HCT116 (cell line): ENCODE results near the gene PDHX.

Experiments
- CTCF ChIP-seq, 3 experiments: fragments of 200-600 bp in 1 of 3; sonication (generic) in 1 of 3; IDR thresholded peaks in 2 of 3; conservative IDR thresholded peaks in 1 of 3; 2 replicates each; pipeline ENCODE4 v1.5.1; 2012 to 2017; ENCODE audit warnings: low read depth in 2 of 3, low read length in 2 of 3, antibody characterized with exemption in 1 of 3, borderline replicate concordance in 1 of 3, control low read depth in 1 of 3, mild to moderate bottlenecking in 1 of 3, mixed read lengths in 1 of 3, mixed run types in 1 of 3, moderate library complexity in 1 of 3; ENCODE audit not compliant: insufficient read depth in 1 of 3
- EZH2phosphoT487 ChIP-seq: fragments of 200-600 bp; IDR thresholded peaks from 2 replicates; pipeline ENCODE4 v1.6.1; 2018; ENCODE audit warnings: antibody characterized with exemption, borderline replicate concordance
- RAD21 ChIP-seq: IDR thresholded peaks from 2 replicates; pipeline ENCODE4 v1.6.1; 2012; ENCODE audit warnings: low read depth, mild to moderate bottlenecking
- YY1 ChIP-seq: IDR thresholded peaks from 2 replicates; pipeline ENCODE4 v1.6.1; 2011; ENCODE audit warnings: low read length, low read depth, moderate library complexity, mild to moderate bottlenecking; ENCODE audit not compliant: insufficient replicate concordance; ENCODE audit errors: extremely low read depth

GRCh38 chr11:34970033-34970432 lies 53.6 kb downstream of the PDHX start:
- TF ChIP-seq YY1 (no peak), CTCF (IDR thresholded peaks at IDR 0.05 in 2 of 3, conservative IDR thresholded peaks at IDR 0.05 in 1 of 3; ENCODE audit: borderline replicate concordance in 1 of 3, insufficient read depth in 1 of 3, low read depth in 2 of 3, low read length in 2 of 3) (no peak), RAD21 (no peak), EZH2phosphoT487 (no peak)
